GM19023 (cell line): ENCODE results near the gene DCTN1.

Experiments
- ATAC-seq: cut with Tn5 transposase; IDR thresholded peaks from one replicate; pipeline ENCODE4 v1.9.1; 2021; ENCODE audit warnings: mild to moderate bottlenecking, moderate library complexity; ENCODE audit not compliant: unreplicated experiment

Gene DCTN1

DNA sequence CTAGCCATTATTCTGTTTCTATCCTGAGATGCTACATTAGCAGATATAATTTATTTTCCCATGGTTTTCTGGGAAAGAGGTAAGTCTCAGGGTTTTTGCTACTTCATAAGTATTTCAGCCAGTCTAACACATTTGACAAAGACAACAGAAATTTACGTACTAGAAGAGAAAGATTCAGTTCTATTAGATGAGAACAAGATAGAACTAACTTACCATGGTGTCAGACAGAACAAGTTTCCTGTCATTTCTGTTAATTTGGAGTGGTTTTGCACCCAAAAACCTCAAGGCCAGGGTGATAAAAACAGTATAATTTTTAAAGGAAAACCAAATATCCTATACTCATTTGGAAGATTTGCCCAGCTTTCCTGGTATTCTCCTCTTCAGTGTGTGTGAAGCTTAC is 52.5 kb downstream of the DCTN1 start:
- no peak for ATAC-seq

GRCh38 chr2:74327199-74327598 is 52.9 kb downstream of the DCTN1 start:
- no peak for ATAC-seq

GRCh38 chr2:74325815-74326214 is 54.3 kb downstream of the DCTN1 start:
- ATAC-seq: no peak

GRCh38 chr2:74321737-74322136 is 58.4 kb downstream of the DCTN1 start:
- ATAC-seq: no peak

GRCh38 chr2:74317701-74318100 is 62.4 kb downstream of the DCTN1 start:
- no peak for ATAC-seq

DNA sequence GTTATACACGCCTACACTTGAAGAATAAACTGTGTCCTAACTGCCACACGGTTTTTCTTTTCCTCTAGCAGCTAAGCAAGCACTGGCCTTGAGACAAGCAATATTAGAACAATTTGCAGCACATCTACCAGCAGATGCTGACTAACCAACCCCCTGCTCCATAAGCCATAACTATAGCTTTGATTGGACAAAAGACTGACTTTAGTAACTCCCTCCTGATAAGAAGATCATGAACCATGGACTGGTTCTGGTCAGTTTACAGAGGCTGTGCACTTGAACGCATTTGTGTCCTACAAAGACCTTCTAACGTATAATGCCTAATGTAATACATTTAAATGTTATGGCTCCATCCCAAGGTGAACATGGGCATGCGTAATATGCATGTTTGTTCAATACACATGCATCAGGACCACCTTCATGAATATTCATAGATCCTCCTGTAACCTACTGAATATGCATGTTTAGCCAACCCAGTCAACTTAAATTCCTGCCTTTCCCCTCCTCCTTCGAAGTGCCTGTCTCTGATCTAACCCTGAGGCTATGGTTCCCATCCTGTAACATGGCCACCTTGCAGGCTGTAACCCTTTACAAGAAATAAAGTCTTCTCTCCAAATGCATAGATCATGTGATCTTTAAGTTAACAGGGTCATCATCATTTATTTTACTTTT is 63.4 kb downstream of the DCTN1 start:
- no peak for ATAC-seq

- ATAC-seq: no peak
Measured at GRCh38 chr2:74314107-74314506, 66.0 kb downstream of the DCTN1 start.

GRCh38 chr2:74313497-74313896 is 66.6 kb downstream of the DCTN1 start:
- no peak for ATAC-seq

DNA sequence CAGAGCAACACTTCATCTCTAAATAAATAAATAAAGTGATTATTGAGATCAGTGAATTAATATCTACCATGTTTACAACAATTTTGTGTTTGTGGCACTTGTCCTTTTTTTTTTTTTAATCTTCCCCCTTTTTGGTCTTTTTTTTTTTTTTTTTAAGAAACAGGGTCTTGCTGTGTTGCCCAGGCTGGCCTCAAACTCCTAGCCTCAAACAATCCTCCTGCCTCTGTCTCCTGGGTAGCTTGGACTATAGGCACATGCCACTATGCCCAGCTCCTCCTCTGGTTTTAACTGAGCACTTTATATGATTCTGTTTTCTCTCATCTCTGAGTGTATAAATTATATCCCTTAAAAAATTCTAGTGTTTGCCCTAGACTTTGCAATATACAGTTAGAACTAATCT is 67.2 kb downstream of the DCTN1 start:
- ATAC-seq: no peak
